ENCODE results near the gene MELTF. TPM values are rescaled to one million over a fixed set of nuclear protein-coding genes. Genes with fewer than 3 reads are reported as not detected.

Gene MELTF
- total and polyA plus RNA-seq, 2 donors (not counting 1 experiment from before 2014, with no cell fraction given), result 0.13 to 2.9 TPM

DNA sequence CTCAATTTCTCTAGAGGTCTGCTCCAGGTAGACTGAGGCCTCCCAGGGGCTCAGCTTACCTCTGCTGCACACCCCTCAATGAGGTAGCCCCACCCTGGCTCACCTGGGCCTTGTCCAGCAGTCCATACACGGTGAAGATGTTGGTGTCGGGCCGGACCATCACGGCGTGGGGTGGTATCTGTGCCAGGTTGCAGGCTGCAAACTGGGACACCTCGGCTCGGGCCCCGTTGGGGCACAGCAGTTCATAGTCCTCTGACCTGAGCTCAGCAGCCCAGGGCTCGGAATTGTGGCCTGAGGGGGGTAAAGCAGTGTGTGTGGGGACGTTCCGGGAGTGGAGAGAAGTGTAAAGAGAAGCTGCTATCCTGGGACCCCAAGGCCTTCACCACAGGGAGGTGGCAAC lies 23.2 kb downstream of the MELTF start:
- H3K9me3 ChIP-seq (ENCODE audit: control extremely low read depth in 1 of 3, control insufficient read depth in 2 of 3, insufficient read depth in 1 of 3, low read length in 2 of 3), result no peaks in the 10 kb centered on the region
- H3K4me3 ChIP-seq (ENCODE audit: control extremely low read depth in 1 of 5, extremely low read depth in 1 of 5, insufficient read depth in 1 of 5, low read depth in 2 of 5, low read length in 4 of 5), result no peak overlapping the region
- no peaks in the 10 kb centered on the region for H4K20me1 ChIP-seq (ENCODE audit: control insufficient read depth, insufficient read depth, low read length, poor library complexity, severe bottlenecking)
- Mint-ChIP-seq H3K27me3 (peaks cover 19% of the 10 kb centered on the region), H3K4me3 (no peak overlapping the region), H3K4me1 (peaks cover 12% of the 10 kb centered on the region), H3K27ac (no peak overlapping the region), H3K9me3 (ENCODE audit: insufficient read depth) (no peaks in the 10 kb centered on the region)
- TF ChIP-seq, protein P1, sequence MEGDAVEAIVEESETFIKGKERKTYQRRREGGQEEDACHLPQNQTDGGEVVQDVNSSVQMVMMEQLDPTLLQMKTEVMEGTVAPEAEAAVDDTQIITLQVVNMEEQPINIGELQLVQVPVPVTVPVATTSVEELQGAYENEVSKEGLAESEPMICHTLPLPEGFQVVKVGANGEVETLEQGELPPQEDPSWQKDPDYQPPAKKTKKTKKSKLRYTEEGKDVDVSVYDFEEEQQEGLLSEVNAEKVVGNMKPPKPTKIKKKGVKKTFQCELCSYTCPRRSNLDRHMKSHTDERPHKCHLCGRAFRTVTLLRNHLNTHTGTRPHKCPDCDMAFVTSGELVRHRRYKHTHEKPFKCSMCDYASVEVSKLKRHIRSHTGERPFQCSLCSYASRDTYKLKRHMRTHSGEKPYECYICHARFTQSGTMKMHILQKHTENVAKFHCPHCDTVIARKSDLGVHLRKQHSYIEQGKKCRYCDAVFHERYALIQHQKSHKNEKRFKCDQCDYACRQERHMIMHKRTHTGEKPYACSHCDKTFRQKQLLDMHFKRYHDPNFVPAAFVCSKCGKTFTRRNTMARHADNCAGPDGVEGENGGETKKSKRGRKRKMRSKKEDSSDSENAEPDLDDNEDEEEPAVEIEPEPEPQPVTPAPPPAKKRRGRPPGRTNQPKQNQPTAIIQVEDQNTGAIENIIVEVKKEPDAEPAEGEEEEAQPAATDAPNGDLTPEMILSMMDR (IDR thresholded peaks at IDR 0.05), result no peak
- TF ChIP-seq EZH2 (IDR thresholded peaks at IDR 0.05; ENCODE audit: borderline replicate concordance, insufficient read depth, low read depth, low read length, poor library complexity, severe bottlenecking), result no peak
- H3K4me2 ChIP-seq (replicated peaks; ENCODE audit: low read depth, low read length, poor library complexity, severe bottlenecking), result no peak overlapping the region
- ChIA-PET CTCF (interaction anchor here (4.9 to 7.2 kb wide), 2 partner anchors 16 to 23 kb away, joined by 45 to 64 read pairs; partner anchors contain the start of gene MELTF), POLR2A (no interaction called here)
- WGBS (ENCODE audit: insufficient coverage), result 96% methylated on average over 10 of the region's 11 CpGs
- H3K27ac ChIP-seq (ENCODE audit: low read length in 2 of 2), result no peak overlapping the region
- ATAC-seq (ENCODE audit: low read depth), result no peak
- H3K36me3 ChIP-seq (replicated peaks in 1 of 2; ENCODE audit: control extremely low read depth in 1 of 2, control insufficient read depth in 1 of 2, extremely low read depth in 1 of 2, insufficient read depth in 2 of 2, low read length in 1 of 2), result no peaks in the 10 kb centered on the region
- DNase-seq, result no peak
- peaks cover 7 to 13% of the 10 kb centered on the region in 2 donors for H3K4me1 ChIP-seq (ENCODE audit: control insufficient read depth in 2 of 2, insufficient read depth in 2 of 2, low read length in 2 of 2)
- H3K27me3 ChIP-seq (replicated peaks in 1 of 4; ENCODE audit: control extremely low read depth in 1 of 4, control insufficient read depth in 3 of 4, insufficient read depth in 4 of 4, low read length in 3 of 4), result peaks cover 0 to 16% (median 6%) of the 10 kb centered on the region in 4 experiments
- intact Hi-C loops (cut with micrococcal nuclease), result no loop called here
- no peak overlapping the region for H3K9ac ChIP-seq (ENCODE audit: low read length)
- no peak overlapping the region for H2AFZ ChIP-seq (ENCODE audit: insufficient read depth, low read depth, low read length, poor library complexity, severe bottlenecking)
- no peaks in the 10 kb centered on the region for H3K79me2 ChIP-seq (ENCODE audit: control insufficient read depth, insufficient read depth, low read length)
